ENCODE measurements around the gene CDO1.

- TF ChIP-seq CTCF (IDR thresholded peaks at IDR 0.05) (no peak), POLR2A (IDR thresholded peaks at IDR 0.05) (no peak)
Measured at GRCh38 chr5:115796656-115797055, 19.8 kb downstream of the CDO1 start.
